ENCODE data around the gene DEUP1.
"Not testable (repeated sequence)": the region's sequence is repeated elsewhere in the genome, so short reads cannot be mapped to it uniquely, and the experiment has no call there.

Gene DEUP1

GRCh38 chr11:93359396-93359795 is 28.9 kb downstream of the DEUP1 start:
- DNase-seq, result no peak

- DNase-seq, result no peak
Observed at GRCh38 chr11:93361435-93361834, 30.9 kb downstream of the DEUP1 start.

- no peak for DNase-seq
Observed at GRCh38 chr11:93368022-93368421, 37.5 kb downstream of the DEUP1 start.

- no peak for DNase-seq
Observed at GRCh38 chr11:93370260-93370659, 39.7 kb downstream of the DEUP1 start.

GRCh38 chr11:93389737-93390136 is 59.2 kb downstream of the DEUP1 start:
- no peak for DNase-seq

GRCh38 chr11:93392867-93393266 is 62.3 kb downstream of the DEUP1 start:
- DNase-seq, result no peak

GRCh38 chr11:93393386-93393785 is 62.8 kb downstream of the DEUP1 start:
- no peak for DNase-seq

GRCh38 chr11:93394488-93394887 is 63.9 kb downstream of the DEUP1 start:
- DNase-seq, result no peak

- DNase-seq, result no peak
Observed at GRCh38 chr11:93396316-93396715, 65.8 kb downstream of the DEUP1 start.

- DNase-seq, result no peak
Observed at GRCh38 chr11:93403930-93404329, 73.4 kb downstream of the DEUP1 start.

GRCh38 chr11:93407777-93408401 is 77.3 kb downstream of the DEUP1 start:
- no peak for DNase-seq

- no peak for DNase-seq
Observed at GRCh38 chr11:93410441-93410840, 79.9 kb downstream of the DEUP1 start.

GRCh38 chr11:93411705-93412104 is 81.2 kb downstream of the DEUP1 start:
- no peak for DNase-seq

GRCh38 chr11:93432247-93432646 is 101.7 kb downstream of the DEUP1 start:
- no peak for DNase-seq

GRCh38 chr11:93443232-93443631 is 112.7 kb downstream of the DEUP1 start:
- DNase-seq, result not testable (repeated sequence)

GRCh38 chr11:93444617-93445073 is 114.1 kb downstream of the DEUP1 start:
- DNase-seq, result no peak

- no peak for DNase-seq
Observed at GRCh38 chr11:93458286-93458685, 127.7 kb downstream of the DEUP1 start.

- DNase-seq, result not testable (repeated sequence)
Observed at GRCh38 chr11:93463666-93464065, 133.1 kb downstream of the DEUP1 start.

GRCh38 chr11:93464927-93465540 is 134.5 kb downstream of the DEUP1 start:
- DNase-seq, result no peak

- no peak for DNase-seq
Observed at GRCh38 chr11:93467054-93467453, 136.5 kb downstream of the DEUP1 start.

- no peak for DNase-seq
Observed at GRCh38 chr11:93468290-93468689, 137.7 kb downstream of the DEUP1 start.

GRCh38 chr11:93474123-93474522 is 143.6 kb downstream of the DEUP1 start:
- no peak for DNase-seq

- no peak for DNase-seq
Observed at GRCh38 chr11:93476796-93477195, 146.3 kb downstream of the DEUP1 start.

GRCh38 chr11:93477684-93478234 is 147.2 kb downstream of the DEUP1 start:
- DNase-seq, result no peak

GRCh38 chr11:93478841-93479240 is 148.3 kb downstream of the DEUP1 start:
- DNase-seq, result no peak

Data from activated CD4-positive, alpha-beta T cell treated with anti-CD3 and anti-CD28 coated beads, Interleukin-2, Interleukin-6, amounts not matched to agents 100 ng/mL and 50 ng/mL, durations not matched to agents 16 hours and 8 hours (primary cell).